ENCODE results near the gene CCL1.

DNA sequence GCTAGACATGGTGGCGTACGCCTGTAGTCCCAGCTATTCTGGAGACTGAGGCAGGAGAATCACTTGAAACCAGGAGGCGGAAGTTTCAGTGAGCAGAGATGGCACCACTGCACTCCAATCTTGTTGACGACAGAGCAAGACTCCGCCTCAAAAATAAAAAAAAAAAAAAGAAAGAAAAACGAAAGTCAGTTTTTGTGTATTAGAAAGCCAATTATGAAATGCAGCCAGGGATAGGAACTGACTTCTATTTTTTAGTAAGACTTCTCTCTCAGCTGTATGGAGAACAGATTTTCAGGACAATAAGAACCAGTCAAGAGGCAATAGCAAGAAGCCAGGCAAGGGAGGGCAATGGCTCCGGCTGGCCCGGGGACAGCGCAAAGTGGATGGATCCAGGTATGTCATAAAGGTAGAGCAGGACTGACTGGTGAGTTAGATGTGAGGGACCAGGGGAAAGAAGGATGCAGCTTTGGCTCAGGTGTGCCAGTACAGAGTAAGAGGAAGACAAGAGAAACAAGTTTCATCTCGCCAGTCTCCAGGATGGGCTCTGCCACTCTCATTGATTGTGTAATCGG is 12.5 kb upstream of the CCL1 start:
- TF ChIP-seq, protein P1, sequence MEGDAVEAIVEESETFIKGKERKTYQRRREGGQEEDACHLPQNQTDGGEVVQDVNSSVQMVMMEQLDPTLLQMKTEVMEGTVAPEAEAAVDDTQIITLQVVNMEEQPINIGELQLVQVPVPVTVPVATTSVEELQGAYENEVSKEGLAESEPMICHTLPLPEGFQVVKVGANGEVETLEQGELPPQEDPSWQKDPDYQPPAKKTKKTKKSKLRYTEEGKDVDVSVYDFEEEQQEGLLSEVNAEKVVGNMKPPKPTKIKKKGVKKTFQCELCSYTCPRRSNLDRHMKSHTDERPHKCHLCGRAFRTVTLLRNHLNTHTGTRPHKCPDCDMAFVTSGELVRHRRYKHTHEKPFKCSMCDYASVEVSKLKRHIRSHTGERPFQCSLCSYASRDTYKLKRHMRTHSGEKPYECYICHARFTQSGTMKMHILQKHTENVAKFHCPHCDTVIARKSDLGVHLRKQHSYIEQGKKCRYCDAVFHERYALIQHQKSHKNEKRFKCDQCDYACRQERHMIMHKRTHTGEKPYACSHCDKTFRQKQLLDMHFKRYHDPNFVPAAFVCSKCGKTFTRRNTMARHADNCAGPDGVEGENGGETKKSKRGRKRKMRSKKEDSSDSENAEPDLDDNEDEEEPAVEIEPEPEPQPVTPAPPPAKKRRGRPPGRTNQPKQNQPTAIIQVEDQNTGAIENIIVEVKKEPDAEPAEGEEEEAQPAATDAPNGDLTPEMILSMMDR (IDR thresholded peaks at IDR 0.05): no peak
- TF ChIP-seq MYBL2 (CRISPR knock-in tag; IDR thresholded peaks at IDR 0.05) (no peak), RELA (CRISPR knock-in tag; IDR thresholded peaks at IDR 0.05; ENCODE audit: borderline replicate concordance) (no peak), ZNF121 (CRISPR knock-in tag; IDR thresholded peaks at IDR 0.05) (no peak), ETV6 (CRISPR knock-in tag; IDR thresholded peaks at IDR 0.05) (no peak), JUN (CRISPR knock-in tag; IDR thresholded peaks at IDR 0.05) (no peak), NFATC4 (CRISPR knock-in tag; IDR thresholded peaks at IDR 0.05) (no peak), ZNF219 (CRISPR knock-in tag; IDR thresholded peaks at IDR 0.05; ENCODE audit: borderline replicate concordance) (no peak), FOXJ3 (CRISPR knock-in tag; IDR thresholded peaks at IDR 0.05; ENCODE audit: borderline replicate concordance) (no peak)
- TF ChIP-seq, protein P2, sequence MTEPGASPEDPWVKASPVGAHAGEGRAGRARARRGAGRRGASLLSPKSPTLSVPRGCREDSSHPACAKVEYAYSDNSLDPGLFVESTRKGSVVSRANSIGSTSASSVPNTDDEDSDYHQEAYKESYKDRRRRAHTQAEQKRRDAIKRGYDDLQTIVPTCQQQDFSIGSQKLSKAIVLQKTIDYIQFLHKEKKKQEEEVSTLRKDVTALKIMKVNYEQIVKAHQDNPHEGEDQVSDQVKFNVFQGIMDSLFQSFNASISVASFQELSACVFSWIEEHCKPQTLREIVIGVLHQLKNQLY (CRISPR knock-in tag; IDR thresholded peaks at IDR 0.05): no peak
- TF ChIP-seq, protein P3, sequence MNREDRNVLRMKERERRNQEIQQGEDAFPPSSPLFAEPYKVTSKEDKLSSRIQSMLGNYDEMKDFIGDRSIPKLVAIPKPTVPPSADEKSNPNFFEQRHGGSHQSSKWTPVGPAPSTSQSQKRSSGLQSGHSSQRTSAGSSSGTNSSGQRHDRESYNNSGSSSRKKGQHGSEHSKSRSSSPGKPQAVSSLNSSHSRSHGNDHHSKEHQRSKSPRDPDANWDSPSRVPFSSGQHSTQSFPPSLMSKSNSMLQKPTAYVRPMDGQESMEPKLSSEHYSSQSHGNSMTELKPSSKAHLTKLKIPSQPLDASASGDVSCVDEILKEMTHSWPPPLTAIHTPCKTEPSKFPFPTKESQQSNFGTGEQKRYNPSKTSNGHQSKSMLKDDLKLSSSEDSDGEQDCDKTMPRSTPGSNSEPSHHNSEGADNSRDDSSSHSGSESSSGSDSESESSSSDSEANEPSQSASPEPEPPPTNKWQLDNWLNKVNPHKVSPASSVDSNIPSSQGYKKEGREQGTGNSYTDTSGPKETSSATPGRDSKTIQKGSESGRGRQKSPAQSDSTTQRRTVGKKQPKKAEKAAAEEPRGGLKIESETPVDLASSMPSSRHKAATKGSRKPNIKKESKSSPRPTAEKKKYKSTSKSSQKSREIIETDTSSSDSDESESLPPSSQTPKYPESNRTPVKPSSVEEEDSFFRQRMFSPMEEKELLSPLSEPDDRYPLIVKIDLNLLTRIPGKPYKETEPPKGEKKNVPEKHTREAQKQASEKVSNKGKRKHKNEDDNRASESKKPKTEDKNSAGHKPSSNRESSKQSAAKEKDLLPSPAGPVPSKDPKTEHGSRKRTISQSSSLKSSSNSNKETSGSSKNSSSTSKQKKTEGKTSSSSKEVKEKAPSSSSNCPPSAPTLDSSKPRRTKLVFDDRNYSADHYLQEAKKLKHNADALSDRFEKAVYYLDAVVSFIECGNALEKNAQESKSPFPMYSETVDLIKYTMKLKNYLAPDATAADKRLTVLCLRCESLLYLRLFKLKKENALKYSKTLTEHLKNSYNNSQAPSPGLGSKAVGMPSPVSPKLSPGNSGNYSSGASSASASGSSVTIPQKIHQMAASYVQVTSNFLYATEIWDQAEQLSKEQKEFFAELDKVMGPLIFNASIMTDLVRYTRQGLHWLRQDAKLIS (CRISPR knock-in tag; IDR thresholded peaks at IDR 0.05; ENCODE audit: borderline replicate concordance): no peak
- TF ChIP-seq, protein P4, sequence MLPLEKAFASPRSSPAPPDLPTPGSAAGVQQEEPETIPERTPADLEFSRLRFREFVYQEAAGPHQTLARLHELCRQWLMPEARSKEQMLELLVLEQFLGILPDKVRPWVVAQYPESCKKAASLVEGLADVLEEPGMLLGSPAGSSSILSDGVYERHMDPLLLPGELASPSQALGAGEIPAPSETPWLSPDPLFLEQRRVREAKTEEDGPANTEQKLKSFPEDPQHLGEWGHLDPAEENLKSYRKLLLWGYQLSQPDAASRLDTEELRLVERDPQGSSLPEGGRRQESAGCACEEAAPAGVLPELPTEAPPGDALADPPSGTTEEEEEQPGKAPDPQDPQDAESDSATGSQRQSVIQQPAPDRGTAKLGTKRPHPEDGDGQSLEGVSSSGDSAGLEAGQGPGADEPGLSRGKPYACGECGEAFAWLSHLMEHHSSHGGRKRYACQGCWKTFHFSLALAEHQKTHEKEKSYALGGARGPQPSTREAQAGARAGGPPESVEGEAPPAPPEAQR (CRISPR knock-in tag; IDR thresholded peaks at IDR 0.05): no peak
- TF ChIP-seq, protein P5, sequence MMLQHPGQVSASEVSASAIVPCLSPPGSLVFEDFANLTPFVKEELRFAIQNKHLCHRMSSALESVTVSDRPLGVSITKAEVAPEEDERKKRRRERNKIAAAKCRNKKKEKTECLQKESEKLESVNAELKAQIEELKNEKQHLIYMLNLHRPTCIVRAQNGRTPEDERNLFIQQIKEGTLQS (CRISPR knock-in tag; conservative IDR thresholded peaks at IDR 0.05): no peak

All from WTC11 (cell line).